ENCODE measurements around the gene COL9A1. TPM values are rescaled to one million over a fixed set of nuclear protein-coding genes. Genes with fewer than 3 reads are reported as not detected.

The COL9A1 gene
- total and polyA plus RNA-seq, 7 donors = 0.28 to 1.1 (median 0.52) TPM; not detected in 2

GRCh38 chr6:70282919-70283461 lies 19.9 kb downstream of the COL9A1 start:
- Histone ChIP-seq H3K27ac (no peak overlapping the region), H3K27me3 (peaks cover 0 to 42% (median 24%) of the 10 kb centered on the region in 3 donors), H3K4me3 (peak overlapping the region in 3 of 4 donors; percentile 13 to 25 (median 24)), H3K36me3 (no peaks in the 10 kb centered on the region), H3K9me3 (no peaks in the 10 kb centered on the region), H3K4me1 (peaks cover 0 to 12% (median 11%) of the 10 kb centered on the region in 4 donors)
- no peak for DNase-seq
- TF ChIP-seq CTCF (IDR thresholded peaks at IDR 0.05) (no peak), POLR2A (IDR thresholded peaks at IDR 0.05) (no peak), POLR2AphosphoS5 (IDR thresholded peaks at IDR 0.05) (no peak), EP300 (IDR thresholded peaks at IDR 0.05) (no peak)
- 6 to 14% methylated on average over 31 of the region's 31 CpGs for WGBS, 2 donors
- intact Hi-C loops (cut with DNase I) = no loop called here

GRCh38 chr6:70282312-70282918 lies 20.5 kb downstream of the COL9A1 start:
- TF ChIP-seq POLR2A (IDR thresholded peaks at IDR 0.05) = no peak
- no peak for TF ChIP-seq EP300 (IDR thresholded peaks at IDR 0.05)
- no peak for TF ChIP-seq POLR2AphosphoS5 (IDR thresholded peaks at IDR 0.05)
- no peak for TF ChIP-seq CTCF (IDR thresholded peaks at IDR 0.05)
- H3K4me1 ChIP-seq = peaks cover 0 to 12% (median 11%) of the 10 kb centered on the region in 4 donors
- H3K9me3 ChIP-seq = no peaks in the 10 kb centered on the region
- 6 to 9% methylated on average over 39 of the region's 39 CpGs for WGBS, 2 donors
- intact Hi-C loops (cut with DNase I) = no loop called here
- no peaks in the 10 kb centered on the region for H3K36me3 ChIP-seq
- no peak overlapping the region for H3K27ac ChIP-seq
- peaks cover 0 to 42% (median 24%) of the 10 kb centered on the region in 3 donors for H3K27me3 ChIP-seq
- peak overlapping the region in 3 of 4 donors; percentile 13 to 25 (median 24) for H3K4me3 ChIP-seq
- no peak for DNase-seq

- H3K4me1 ChIP-seq = peaks cover 0 to 12% (median 11%) of the 10 kb centered on the region in 4 donors
- H3K27me3 ChIP-seq = peaks cover 0 to 42% (median 24%) of the 10 kb centered on the region in 3 donors
- WGBS, 2 donors = 22 to 43% methylated on average over 8 of the region's 8 CpGs
- DNase-seq = no peak
- peak overlapping the region in 2 of 4 donors; percentile 13 to 25 for H3K4me3 ChIP-seq
- H3K36me3 ChIP-seq = no peaks in the 10 kb centered on the region
- no peaks in the 10 kb centered on the region for H3K9me3 ChIP-seq
- no peak overlapping the region for H3K27ac ChIP-seq
- intact Hi-C loops (cut with DNase I) = no loop called here
- TF ChIP-seq CTCF (IDR thresholded peaks at IDR 0.05) = no peak
- no peak for TF ChIP-seq POLR2AphosphoS5 (IDR thresholded peaks at IDR 0.05)
- TF ChIP-seq POLR2A (IDR thresholded peaks at IDR 0.05) = no peak
- TF ChIP-seq EP300 (IDR thresholded peaks at IDR 0.05) = no peak
Observed at GRCh38 chr6:70281923-70282311, 21.0 kb downstream of the COL9A1 start.

- DNase-seq = no peak
Observed at GRCh38 chr6:70280400-70280853, 22.5 kb downstream of the COL9A1 start.

More at GRCh38 chr6:70280400-70280853, 22.5 kb downstream of the COL9A1 start:
- Histone ChIP-seq H3K27me3 (peaks cover 0 to 42% (median 24%) of the 10 kb centered on the region in 3 donors), H3K36me3 (no peaks in the 10 kb centered on the region), H3K4me1 (peaks cover 0 to 12% (median 11%) of the 10 kb centered on the region in 4 donors), H3K4me3 (no peak overlapping the region), H3K27ac (no peak overlapping the region), H3K9me3 (no peaks in the 10 kb centered on the region)
- TF ChIP-seq POLR2A (IDR thresholded peaks at IDR 0.05) (no peak), CTCF (IDR thresholded peaks at IDR 0.05) (no peak), POLR2AphosphoS5 (IDR thresholded peaks at IDR 0.05) (no peak), EP300 (IDR thresholded peaks at IDR 0.05) (no peak)
- 26 to 54% methylated on average over 15 of the region's 15 CpGs for WGBS, 2 donors
- intact Hi-C loops (cut with DNase I) = no loop called here
